IPS DF 19.7 (cell line): ENCODE data around the gene CLCNKA.
"Not testable (repeated sequence)": the region's sequence is repeated elsewhere in the genome, so short reads cannot be mapped to it uniquely, and the experiment has no call there.

Experiments
- DNase-seq: peaks from one replicate; pipeline ENCODE4 v3.0.0-alpha.2; 2013; ENCODE audit warnings: low read depth, low spot score

The CLCNKA gene

GRCh38 chr1:16017461-16018303, 4.2 kb upstream of the CLCNKA start, which contains the start of gene HSPB7:
HSPB7 (minus strand) TSS chr1:16018043; CDS start chr1:16017963, 80 bp downstream.
- no peak for DNase-seq

- DNase-seq, result no peak
Measured at GRCh38 chr1:16018308-16018707, 3.5 kb upstream of the CLCNKA start.

- DNase-seq, result no peak
Measured at GRCh38 chr1:16018749-16019643, 2.8 kb upstream of the CLCNKA start.

GRCh38 chr1:16019644-16020277, 2.1 kb upstream of the CLCNKA start:
- DNase-seq, result no peak

GRCh38 chr1:16020325-16020724, 1.5 kb upstream of the CLCNKA start:
- no peak for DNase-seq

GRCh38 chr1:16020878-16021277, 958 bp upstream of the CLCNKA start:
- DNase-seq, result not testable (repeated sequence)

- no peak for DNase-seq
Measured at GRCh38 chr1:16022393-16022792, 557 bp downstream of the CLCNKA start.

GRCh38 chr1:16023050-16023653, 1.3 kb downstream of the CLCNKA start:
- no peak for DNase-seq

GRCh38 chr1:16026302-16026701, 4.5 kb downstream of the CLCNKA start:
- DNase-seq, result not testable (repeated sequence)

- no peak for DNase-seq
Measured at GRCh38 chr1:16026723-16027484, 5.1 kb downstream of the CLCNKA start.

- DNase-seq, result no peak
Measured at GRCh38 chr1:16028237-16029002, 6.6 kb downstream of the CLCNKA start.

- DNase-seq, result not testable (repeated sequence)
Measured at GRCh38 chr1:16029003-16029268, 7.1 kb downstream of the CLCNKA start.

- no peak for DNase-seq
Measured at GRCh38 chr1:16029288-16029687, 7.5 kb downstream of the CLCNKA start.

GRCh38 chr1:16031551-16031950, 9.7 kb downstream of the CLCNKA start:
- no peak for DNase-seq

- DNase-seq, result peak; percentile 70
Measured at GRCh38 chr1:16032388-16033102, 10.7 kb downstream of the CLCNKA start.

- not testable (repeated sequence) for DNase-seq
Measured at GRCh38 chr1:16033103-16033632, 11.3 kb downstream of the CLCNKA start.

- DNase-seq, result not testable (repeated sequence)
Measured at GRCh38 chr1:16036461-16036860, 14.6 kb downstream of the CLCNKA start.

GRCh38 chr1:16038620-16038912, 16.7 kb downstream of the CLCNKA start:
- DNase-seq, result no peak

- not testable (repeated sequence) for DNase-seq
Measured at GRCh38 chr1:16039871-16040270, 18.0 kb downstream of the CLCNKA start.

GRCh38 chr1:16041200-16041599, 19.4 kb downstream of the CLCNKA start:
- no peak for DNase-seq
